Caco-2 (cell line): ENCODE data around the gene EPYC. TPM values are rescaled to one million over a fixed set of nuclear protein-coding genes. Genes with fewer than 3 reads are reported as not detected.

ENCODE experiments used
- BruUV-seq: library from RNA; stranded (reverse); fragments of 400-500 nt; replicated peaks from 2 replicates; lab custom pipeline; 2021; lab: Mats Ljungman, UMichigan
- CTCF ChIA-PET: fragments of 300-600 bp; sonication (Branson Sonifier 250); formaldehyde crosslinking; loops from one replicate; lab custom pipeline; 2022; ENCODE audit warnings: antibody characterized with exemption; lab: Charles Lee
- POLR2A ChIA-PET: fragments of 300-600 bp; sonication (Branson Sonifier 250); formaldehyde crosslinking; loops from one replicate; lab custom pipeline; 2022; ENCODE audit warnings: antibody characterized with exemption; lab: Charles Lee
- DNase-seq, 2 experiments: peaks; one replicate each; pipeline versions ENCODE4 v3.0.0 to v3.0.0-alpha.2; 2020 to 2022
- H3K27me3 ChIP-seq: replicated peaks from 2 replicates; pipeline ENCODE4 v1.6.0; 2011; ENCODE audit warnings: low read length; ENCODE audit not compliant: control insufficient read depth, insufficient read depth
- H3K36me3 ChIP-seq: 2 replicates; pipeline ENCODE4 v1.5.1; 2011; ENCODE audit warnings: low read length; ENCODE audit not compliant: control insufficient read depth, insufficient read depth
- H3K4me1 ChIP-seq: fragments of 250-450 bp; sonication (Bioruptor Pico); 2 replicates; pipeline ENCODE4 v1.5.1; 2020; ENCODE audit warnings: mild to moderate bottlenecking
- H3K4me3 ChIP-seq: 2 replicates; pipeline ENCODE4 v1.5.1; 2011; ENCODE audit warnings: low read depth, mild to moderate bottlenecking, control low read depth, low read length
- H3K9me3 ChIP-seq: fragments of 250-450 bp; sonication (Bioruptor Pico); 2 replicates; pipeline ENCODE4 v1.5.1; 2020; ENCODE audit warnings: mild to moderate bottlenecking, moderate library complexity
- H3K27ac Mint-ChIP-seq: one replicate; pipeline ENCODE4 v1.8.0; 2022; ENCODE audit warnings: mixed read lengths; ENCODE audit not compliant: unreplicated experiment
- H3K27me3 Mint-ChIP-seq: one replicate; pipeline ENCODE4 v1.8.0; 2022; ENCODE audit warnings: mixed read lengths; ENCODE audit not compliant: insufficient read depth, unreplicated experiment
- H3K36me3 Mint-ChIP-seq: one replicate; pipeline ENCODE4 v1.8.0; 2022; ENCODE audit warnings: mild to moderate bottlenecking, mixed read lengths; ENCODE audit not compliant: insufficient read depth, unreplicated experiment
- H3K4me1 Mint-ChIP-seq: one replicate; pipeline ENCODE4 v1.8.0; 2022; ENCODE audit warnings: low read depth, mixed read lengths; ENCODE audit not compliant: unreplicated experiment
- H3K4me3 Mint-ChIP-seq: one replicate; pipeline ENCODE4 v1.8.0; 2022; ENCODE audit warnings: mild to moderate bottlenecking, moderate library complexity, mixed read lengths; ENCODE audit not compliant: unreplicated experiment
- H3K9me3 Mint-ChIP-seq: one replicate; pipeline ENCODE4 v1.8.0; 2022; ENCODE audit warnings: mixed read lengths; ENCODE audit not compliant: unreplicated experiment
- CTCF ChIP-seq, 2 experiments: fragments of 200-600 bp in 1 of 2; IDR thresholded peaks; 1 replicate in 1 of 2; 2 replicates in 1 of 2; pipeline versions ENCODE4 v1.5.1 to v1.8.0; 2011 to 2022; ENCODE audit warnings: antibody characterized with exemption in 1 of 2, control low read depth in 1 of 2, inconsistent platforms in 1 of 2, low read depth in 1 of 2, low read length in 1 of 2, mild to moderate bottlenecking in 1 of 2, moderate library complexity in 1 of 2; ENCODE audit not compliant: insufficient read depth in 1 of 2, severe bottlenecking in 1 of 2, unreplicated experiment in 1 of 2
- intact Hi-C: fragments of 100-400 bp; cut with micrococcal nuclease; formaldehyde crosslinking; loops from one replicate; pipeline ENCODE4 v1.10.0; 2022; ENCODE audit not compliant: unreplicated experiment
- total RNA-seq: library from RNA; stranded (reverse); gene quantifications from 2 replicates; pipeline ENCODE4 v1.2.3, GENCODE V29; 2022

EPYC gene
- total RNA-seq, 1 experiment from 2014 or later: not detected

GRCh38 chr12:90943255-90943654 lies 61.5 kb downstream of the EPYC start:
- BruUV-seq: no TSS peak
- H3K9me3 ChIP-seq: no peaks in the 10 kb centered on the region
- Mint-ChIP-seq H3K9me3 (no peaks in the 10 kb centered on the region), H3K27me3 (no peaks in the 10 kb centered on the region), H3K27ac (no peak overlapping the region), H3K4me1 (no peaks in the 10 kb centered on the region), H3K4me3 (no peak overlapping the region), H3K36me3 (no peaks in the 10 kb centered on the region)
- intact Hi-C loops: loop anchor here (10.0 kb wide), 1 partner anchor 268 kb away; no protein-coding TSS in a partner anchor
- no peak for DNase-seq
- no peak overlapping the region for H3K4me3 ChIP-seq
- H3K36me3 ChIP-seq: no peaks in the 10 kb centered on the region
- TF ChIP-seq CTCF (IDR thresholded peaks at IDR 0.05; ENCODE audit: insufficient read depth in 1 of 2, low read depth in 1 of 2, low read length in 1 of 2, severe bottlenecking in 1 of 2, unreplicated experiment in 1 of 2): no peak
- POLR2A ChIA-PET: no interaction called here
- H3K27me3 ChIP-seq: no peaks in the 10 kb centered on the region
- no peaks in the 10 kb centered on the region; the same call in 1 of the 2 replicates for H3K4me1 ChIP-seq
- CTCF ChIA-PET: no interaction called here

DNA sequence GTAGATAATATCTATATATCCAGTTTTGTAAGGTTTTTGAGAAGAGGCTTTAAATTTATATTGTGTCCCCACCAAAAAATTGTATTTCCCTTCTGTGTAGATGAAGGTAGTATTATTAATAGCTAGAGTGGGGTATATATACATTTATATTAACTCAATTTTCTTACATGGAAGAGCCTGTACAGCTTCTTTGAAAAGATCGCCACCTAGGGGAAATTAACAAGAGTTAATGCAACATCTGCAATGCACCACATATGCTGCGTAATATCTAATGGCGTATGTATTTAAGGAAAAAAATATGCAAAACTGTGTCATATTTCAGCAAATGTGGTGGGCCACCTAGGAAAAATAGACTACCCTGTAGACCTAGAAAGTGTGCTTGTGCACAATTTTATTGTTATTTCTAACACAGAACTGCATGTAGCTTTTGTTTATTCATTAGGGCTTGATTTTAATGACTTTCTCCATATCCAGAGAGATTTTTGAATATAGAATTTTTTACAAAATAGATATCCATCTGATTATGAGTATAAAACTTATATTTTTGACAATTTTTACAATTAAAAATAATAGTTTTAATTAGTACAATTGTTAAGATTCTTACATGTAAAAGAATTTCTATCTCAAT lies 63.8 kb downstream of the EPYC start:
- no peak for DNase-seq
- Mint-ChIP-seq H3K27me3 (no peaks in the 10 kb centered on the region), H3K27ac (no peak overlapping the region), H3K36me3 (no peaks in the 10 kb centered on the region), H3K4me1 (no peaks in the 10 kb centered on the region), H3K4me3 (no peak overlapping the region), H3K9me3 (peaks cover 2% of the 10 kb centered on the region)
- no peaks in the 10 kb centered on the region for H3K9me3 ChIP-seq
- TF ChIP-seq CTCF (IDR thresholded peaks at IDR 0.05; ENCODE audit: insufficient read depth in 1 of 2, low read depth in 1 of 2, low read length in 1 of 2, severe bottlenecking in 1 of 2, unreplicated experiment in 1 of 2): peak; percentile 48 to 57
- H3K27me3 ChIP-seq: no peaks in the 10 kb centered on the region
- H3K4me3 ChIP-seq: no peak overlapping the region
- intact Hi-C loops: loop anchor here (1.0 to 10.0 kb wide), 3 partner anchors 154 to 667 kb away; no protein-coding TSS in a partner anchor
- peaks cover 4% of the 10 kb centered on the region; the same call in 1 of the 2 replicates for H3K4me1 ChIP-seq
- ChIA-PET POLR2A (no interaction called here), CTCF (no interaction called here)
- no peaks in the 10 kb centered on the region for H3K36me3 ChIP-seq
- BruUV-seq: no TSS peak

DNA sequence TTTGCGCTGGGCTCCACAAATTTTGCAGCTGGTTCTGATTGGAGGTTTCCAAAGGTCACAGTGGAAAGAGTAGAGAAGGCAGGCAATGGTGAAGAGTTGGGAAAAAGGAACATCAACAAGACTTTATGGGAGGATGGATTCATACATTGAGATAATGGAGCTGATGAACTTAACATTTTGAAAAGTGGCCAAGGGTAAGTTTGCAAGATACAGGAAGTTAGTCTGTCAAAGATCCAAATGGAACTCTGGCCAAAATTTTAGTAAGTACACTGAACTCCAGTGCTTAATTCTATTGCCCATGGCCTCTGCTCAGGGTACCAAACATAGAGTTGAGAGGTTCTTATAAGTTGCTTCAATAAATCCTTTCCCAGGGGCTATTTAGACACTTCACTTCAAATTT lies 65.4 kb downstream of the EPYC start:
- ChIA-PET CTCF (no interaction called here), POLR2A (no interaction called here)
- no peak overlapping the region for H3K27ac Mint-ChIP-seq
- BruUV-seq: no TSS peak
- no peaks in the 10 kb centered on the region for H3K27me3 Mint-ChIP-seq
- intact Hi-C loops: no loop called here
- TF ChIP-seq CTCF (IDR thresholded peaks at IDR 0.05; ENCODE audit: insufficient read depth in 1 of 2, low read depth in 1 of 2, low read length in 1 of 2, severe bottlenecking in 1 of 2, unreplicated experiment in 1 of 2): no peak
- Histone ChIP-seq H3K27me3 (no peaks in the 10 kb centered on the region), H3K4me3 (no peak overlapping the region), H3K9me3 (no peaks in the 10 kb centered on the region), H3K36me3 (no peaks in the 10 kb centered on the region), H3K4me1 (peaks cover 4% of the 10 kb centered on the region; the same call in 1 of the 2 replicates)
- no peak for DNase-seq
- H3K36me3 Mint-ChIP-seq: no peaks in the 10 kb centered on the region
- H3K4me1 Mint-ChIP-seq: no peaks in the 10 kb centered on the region
- peaks cover 14% of the 10 kb centered on the region for H3K9me3 Mint-ChIP-seq
- no peak overlapping the region for H3K4me3 Mint-ChIP-seq
